Inflammatory macrophage treated with lipopolysaccharide for 1 hour (primary cell): ENCODE measurements around the gene TBC1D22A.
"Not testable (repeated sequence)": the region's sequence is repeated elsewhere in the genome, so short reads cannot be mapped to it uniquely, and the experiment has no call there.

Source experiments
- DNase-seq, 2 donors: peaks; one replicate each; pipeline ENCODE4 v3.0.0-alpha.2; 2020 to 2022

TBC1D22A gene

GRCh38 chr22:46774980-46775849 lies 12.8 kb downstream of the TBC1D22A start:
- DNase-seq: no peak

GRCh38 chr22:46775850-46776826 lies 13.7 kb downstream of the TBC1D22A start:
- no peak for DNase-seq

- DNase-seq: no peak
Measured at GRCh38 chr22:46776876-46777608, 14.6 kb downstream of the TBC1D22A start.

- peak in 1 of 2 donors; percentile 57 for DNase-seq
Measured at GRCh38 chr22:46777609-46777970, 15.1 kb downstream of the TBC1D22A start.

GRCh38 chr22:46779023-46779422 lies 16.6 kb downstream of the TBC1D22A start:
- no peak for DNase-seq

GRCh38 chr22:46779651-46780050 lies 17.2 kb downstream of the TBC1D22A start:
- DNase-seq: no peak

GRCh38 chr22:46780453-46780852 lies 18.0 kb downstream of the TBC1D22A start:
- DNase-seq: no peak

GRCh38 chr22:46781291-46781690 lies 18.8 kb downstream of the TBC1D22A start:
- DNase-seq: no peak

- DNase-seq: not testable (repeated sequence)
Measured at GRCh38 chr22:46782200-46782599, 19.8 kb downstream of the TBC1D22A start.

- DNase-seq: peak in 1 of 2 donors; percentile 25
Measured at GRCh38 chr22:46783721-46784120, 21.3 kb downstream of the TBC1D22A start.

GRCh38 chr22:46788441-46789172 lies 26.2 kb downstream of the TBC1D22A start:
- no peak for DNase-seq

GRCh38 chr22:46789992-46790391 lies 27.5 kb downstream of the TBC1D22A start:
- DNase-seq: no peak

GRCh38 chr22:46791201-46791731 lies 28.8 kb downstream of the TBC1D22A start:
- peak; percentile 68 to 72 for DNase-seq

- no peak for DNase-seq
Measured at GRCh38 chr22:46792061-46792796, 29.8 kb downstream of the TBC1D22A start.

- DNase-seq: no peak
Measured at GRCh38 chr22:46792841-46793261, 30.4 kb downstream of the TBC1D22A start.

- no peak for DNase-seq
Measured at GRCh38 chr22:46793497-46793896, 31.0 kb downstream of the TBC1D22A start.

- no peak for DNase-seq
Measured at GRCh38 chr22:46794067-46794466, 31.6 kb downstream of the TBC1D22A start.

GRCh38 chr22:46794491-46794890 lies 32.0 kb downstream of the TBC1D22A start:
- no peak for DNase-seq

GRCh38 chr22:46795140-46795539 lies 32.7 kb downstream of the TBC1D22A start:
- no peak for DNase-seq

- DNase-seq: no peak
Measured at GRCh38 chr22:46795845-46796565, 33.6 kb downstream of the TBC1D22A start.
